GM10266 (cell line): ENCODE data around the gene SLC1A4.
"Not testable (repeated sequence)": the region's sequence is repeated elsewhere in the genome, so short reads cannot be mapped to it uniquely, and the experiment has no call there.

ENCODE experiments used
- DNase-seq: peaks from one replicate; pipeline ENCODE4 v3.0.0; 2012; ENCODE audit errors: extremely low spot score
- TF ChIP-seq, protein P1 (sequence below): IDR thresholded peaks from 2 replicates; pipeline ENCODE4 v1.5.1; 2012; ENCODE audit warnings: mild to moderate bottlenecking, low read depth; ENCODE audit not compliant: control insufficient read depth, insufficient read depth; ENCODE audit errors: missing control alignments

The SLC1A4 gene

GRCh38 chr2:64966017-64966416, 23.2 kb upstream of the SLC1A4 start:
- DNase-seq = no peak
- TF ChIP-seq, protein P1, sequence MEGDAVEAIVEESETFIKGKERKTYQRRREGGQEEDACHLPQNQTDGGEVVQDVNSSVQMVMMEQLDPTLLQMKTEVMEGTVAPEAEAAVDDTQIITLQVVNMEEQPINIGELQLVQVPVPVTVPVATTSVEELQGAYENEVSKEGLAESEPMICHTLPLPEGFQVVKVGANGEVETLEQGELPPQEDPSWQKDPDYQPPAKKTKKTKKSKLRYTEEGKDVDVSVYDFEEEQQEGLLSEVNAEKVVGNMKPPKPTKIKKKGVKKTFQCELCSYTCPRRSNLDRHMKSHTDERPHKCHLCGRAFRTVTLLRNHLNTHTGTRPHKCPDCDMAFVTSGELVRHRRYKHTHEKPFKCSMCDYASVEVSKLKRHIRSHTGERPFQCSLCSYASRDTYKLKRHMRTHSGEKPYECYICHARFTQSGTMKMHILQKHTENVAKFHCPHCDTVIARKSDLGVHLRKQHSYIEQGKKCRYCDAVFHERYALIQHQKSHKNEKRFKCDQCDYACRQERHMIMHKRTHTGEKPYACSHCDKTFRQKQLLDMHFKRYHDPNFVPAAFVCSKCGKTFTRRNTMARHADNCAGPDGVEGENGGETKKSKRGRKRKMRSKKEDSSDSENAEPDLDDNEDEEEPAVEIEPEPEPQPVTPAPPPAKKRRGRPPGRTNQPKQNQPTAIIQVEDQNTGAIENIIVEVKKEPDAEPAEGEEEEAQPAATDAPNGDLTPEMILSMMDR = no peak

GRCh38 chr2:64966839-64967238, 22.4 kb upstream of the SLC1A4 start:
- TF ChIP-seq, protein P1 = no peak
- DNase-seq = no peak

DNA sequence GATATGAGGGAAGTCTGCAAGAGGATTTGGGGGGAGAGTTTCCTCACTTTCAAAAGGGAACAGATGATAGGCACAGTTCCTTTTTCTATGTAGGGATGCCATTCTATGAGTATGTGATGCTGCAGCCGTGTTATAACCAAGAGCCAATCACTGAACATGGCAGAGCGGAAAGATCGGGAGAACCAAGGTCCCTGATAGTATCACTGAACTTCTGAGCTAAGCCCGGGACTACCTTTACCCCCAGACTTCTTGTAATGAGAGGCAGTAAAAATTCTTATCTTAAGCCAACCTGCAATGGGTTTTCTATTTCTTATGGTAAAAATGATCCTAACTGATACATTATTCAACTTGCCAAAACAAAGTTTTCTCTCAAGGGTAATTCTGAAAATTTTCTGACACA, 21.6 kb upstream of the SLC1A4 start:
- DNase-seq = no peak
- TF ChIP-seq, protein P1 = no peak

GRCh38 chr2:64969086-64969485, 20.1 kb upstream of the SLC1A4 start:
- DNase-seq = not testable (repeated sequence)

DNA sequence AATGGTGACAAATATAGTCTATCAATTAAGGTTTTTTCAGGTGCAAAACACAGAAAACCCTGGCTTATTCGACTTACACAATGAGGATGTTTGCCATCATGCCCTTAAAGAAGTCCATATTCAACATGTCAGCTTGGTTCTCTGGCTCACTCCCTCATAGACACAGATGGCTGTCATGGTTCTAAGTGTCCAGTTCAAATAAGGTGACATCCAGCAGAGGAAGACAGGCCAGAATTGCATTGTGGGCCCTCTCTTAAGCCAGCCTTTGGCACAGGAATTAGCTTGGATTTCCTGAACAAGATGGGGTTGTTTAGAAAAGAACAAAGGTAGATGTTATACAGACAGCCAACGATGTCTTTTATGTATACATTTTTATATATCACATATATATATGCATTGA, 18.7 kb upstream of the SLC1A4 start:
- TF ChIP-seq, protein P1 = no peak
- DNase-seq = no peak

- TF ChIP-seq, protein P1 = no peak
- no peak for DNase-seq
These were observed 16.8 kb upstream of the SLC1A4 start for GRCh38 chr2:64972426-64972825.

DNA sequence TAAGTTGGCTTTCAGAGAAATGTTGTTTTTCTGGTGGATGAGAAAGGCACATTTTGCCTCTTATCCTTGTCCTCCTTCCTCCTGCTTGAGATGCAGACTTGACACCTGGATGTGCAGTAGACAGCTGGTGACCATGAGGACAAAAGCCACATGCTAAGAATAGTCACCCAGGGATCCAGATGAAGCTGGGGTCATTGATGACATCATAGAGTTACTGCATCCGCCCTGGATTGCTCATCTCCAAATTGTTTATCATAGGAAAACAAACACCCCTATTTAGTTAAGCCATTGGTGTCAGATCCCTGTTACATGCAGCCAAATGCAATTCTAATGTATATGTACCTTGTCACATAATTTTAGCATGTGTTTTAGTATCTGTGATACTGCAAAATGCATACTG, 16.3 kb upstream of the SLC1A4 start:
- TF ChIP-seq, protein P1 = no peak
- DNase-seq = no peak

DNA sequence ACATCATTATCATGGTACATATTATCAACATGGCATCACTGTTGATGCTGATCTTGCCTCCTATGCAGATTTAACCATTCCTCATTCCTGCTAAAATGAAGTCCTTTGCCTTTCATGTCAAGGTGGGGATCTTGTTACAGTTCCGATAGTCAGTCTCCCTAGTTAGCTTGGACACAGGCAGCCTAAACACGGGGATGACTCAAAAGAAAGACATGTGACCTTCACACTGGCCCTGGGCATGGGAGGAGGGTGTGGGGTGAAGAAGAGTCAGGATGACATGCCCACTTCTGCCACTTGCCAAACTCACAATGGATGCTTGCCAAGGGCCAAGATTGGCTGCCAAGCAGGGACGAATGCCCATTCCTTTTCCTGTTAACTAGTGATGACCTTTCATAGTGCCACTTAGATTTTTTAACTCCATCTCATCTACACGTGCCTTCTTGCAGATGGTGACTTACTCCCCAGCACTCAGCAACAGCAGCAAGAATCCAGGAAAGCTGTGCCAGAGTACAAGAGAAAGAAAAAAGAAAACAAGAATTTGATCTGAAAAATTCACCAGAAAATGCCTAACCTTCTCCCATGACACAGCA, 13.9 kb upstream of the SLC1A4 start:
- TF ChIP-seq, protein P1 = no peak
- no peak for DNase-seq
